ENCODE results near the gene ASPRV1.
"Not testable (repeated sequence)": the region's sequence is repeated elsewhere in the genome, so short reads cannot be mapped to it uniquely, and the experiment has no call there.

ASPRV1 gene

DNA sequence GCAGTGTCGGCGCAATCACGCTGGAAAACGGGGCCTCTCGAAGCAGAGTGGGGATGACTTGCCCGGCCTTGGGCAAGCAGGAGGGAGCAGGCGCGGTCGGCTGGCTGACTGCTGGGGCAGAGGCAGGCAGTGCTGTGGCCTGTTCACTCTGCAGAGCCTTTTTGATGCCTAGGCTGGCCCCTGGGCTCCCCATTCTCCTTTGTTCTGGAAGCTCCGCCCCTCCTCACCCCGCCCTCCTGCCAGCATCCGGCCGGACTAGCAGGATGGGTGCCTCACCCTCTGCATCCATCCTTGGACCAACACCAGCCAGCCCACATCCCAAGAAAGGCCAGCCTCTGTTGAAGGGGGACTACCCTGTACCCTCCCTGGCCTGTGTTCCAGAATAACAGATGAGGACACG, at the start of gene ASPRV1:
ASPRV1 (minus strand) TSS at position 136 of the 400 bp plus-strand sequence. CDS start 195 bp downstream, outside the sequence.
- no peak for DNase-seq

DNA sequence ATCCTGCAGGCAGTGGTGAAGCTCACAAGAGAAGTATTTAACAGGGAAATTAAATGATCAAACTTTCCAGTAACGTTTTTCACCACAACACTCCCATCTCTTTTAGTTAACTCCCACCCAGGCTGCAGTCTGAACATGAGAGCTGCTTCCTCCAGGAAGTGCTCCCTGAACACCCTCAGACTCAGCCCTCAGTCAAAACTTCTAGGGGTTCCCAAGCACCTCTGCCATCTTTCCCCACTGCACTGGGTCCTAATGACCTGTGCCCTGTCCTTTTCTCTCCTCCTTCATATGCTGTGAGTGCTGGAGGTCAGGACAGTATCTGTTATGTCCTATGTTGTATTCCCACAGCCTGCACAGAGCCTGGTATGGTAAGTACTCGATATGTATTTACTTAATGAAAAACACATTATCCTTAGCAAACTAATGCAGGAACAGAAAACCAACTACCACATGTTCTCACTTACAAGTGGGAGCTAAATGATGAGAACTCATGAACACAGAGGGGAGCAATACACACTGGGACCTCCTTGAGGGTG, 49.2 kb upstream of the ASPRV1 start:
- DNase-seq, result no peak

GRCh38 chr2:70009762-70010575, 48.5 kb upstream of the ASPRV1 start:
- DNase-seq, result no peak

- no peak for DNase-seq
Observed at GRCh38 chr2:70008290-70008689, 46.9 kb upstream of the ASPRV1 start.

DNA sequence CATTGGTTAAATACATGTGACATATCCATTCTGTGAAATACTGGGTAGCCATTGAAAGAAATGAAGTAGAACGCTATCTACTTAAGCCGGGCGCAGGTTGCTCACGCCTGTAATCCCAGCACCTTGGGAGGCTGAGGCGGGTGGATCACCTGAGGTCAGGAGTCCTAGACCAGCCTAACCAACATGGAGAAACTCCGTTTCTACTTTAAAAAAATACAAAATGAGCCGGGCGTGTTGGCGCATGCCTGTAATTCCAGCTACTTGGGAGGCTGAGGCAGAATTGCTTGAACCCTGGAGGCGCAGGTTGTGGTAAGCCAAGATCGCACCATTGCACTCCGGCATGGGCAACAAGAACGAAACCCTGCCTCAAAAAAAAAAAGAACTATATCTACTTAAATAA, 45.7 kb upstream of the ASPRV1 start:
- no peak for DNase-seq

DNA sequence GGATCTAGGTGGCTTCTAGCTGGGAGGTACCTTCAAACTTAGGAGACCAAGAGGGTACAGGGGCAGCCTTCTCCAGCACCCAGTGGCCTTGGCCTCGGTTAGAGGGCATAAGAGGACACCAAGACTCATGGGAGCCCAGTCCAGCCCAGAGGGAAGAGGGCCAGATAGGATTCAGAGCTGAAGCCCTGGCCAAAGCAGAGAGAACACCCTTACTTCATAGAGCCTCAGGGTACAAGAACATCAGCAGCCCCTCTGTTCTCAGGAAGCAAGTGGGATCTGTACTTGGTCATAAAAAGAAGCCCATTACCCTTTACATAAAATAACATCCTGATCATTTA, 45.0 kb upstream of the ASPRV1 start:
- DNase-seq, result no peak

GRCh38 chr2:70005752-70006446, 44.5 kb upstream of the ASPRV1 start:
- no peak for DNase-seq

- no peak for DNase-seq
Observed at GRCh38 chr2:70005216-70005615, 43.8 kb upstream of the ASPRV1 start.

GRCh38 chr2:70003093-70003830, 41.8 kb upstream of the ASPRV1 start:
- DNase-seq, result no peak

- no peak for DNase-seq
Observed at GRCh38 chr2:70002241-70002899, 40.9 kb upstream of the ASPRV1 start.

GRCh38 chr2:70000529-70000928, 39.1 kb upstream of the ASPRV1 start:
- not testable (repeated sequence) for DNase-seq

- DNase-seq, result no peak
Observed at GRCh38 chr2:69998761-69999160, 37.3 kb upstream of the ASPRV1 start.

GRCh38 chr2:69997015-69997830, 35.8 kb upstream of the ASPRV1 start:
- DNase-seq, result no peak

GRCh38 chr2:69995511-69995910, 34.1 kb upstream of the ASPRV1 start:
- DNase-seq, result no peak

- DNase-seq, result no peak
Observed at GRCh38 chr2:69994166-69994565, 32.7 kb upstream of the ASPRV1 start.

DNA sequence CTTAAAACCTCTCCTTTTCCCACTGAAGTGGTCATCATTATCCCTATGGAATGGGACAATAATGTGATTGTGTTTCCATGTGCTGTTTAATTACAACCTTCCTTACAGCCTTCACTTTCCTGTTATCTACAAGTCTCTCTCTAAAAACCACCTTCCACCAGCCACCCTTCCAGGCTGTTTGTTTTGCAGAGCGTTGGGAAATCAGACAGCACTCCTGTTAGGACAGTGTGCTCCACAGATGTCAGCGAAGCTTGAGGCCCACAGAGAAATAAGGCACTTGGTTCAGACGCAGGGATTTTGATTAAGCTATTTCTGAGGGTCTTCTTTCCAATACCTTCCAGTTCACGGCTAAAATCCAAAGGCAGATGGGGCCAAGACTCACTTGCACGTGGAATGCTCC, 32.3 kb upstream of the ASPRV1 start:
- DNase-seq, result no peak

DNA sequence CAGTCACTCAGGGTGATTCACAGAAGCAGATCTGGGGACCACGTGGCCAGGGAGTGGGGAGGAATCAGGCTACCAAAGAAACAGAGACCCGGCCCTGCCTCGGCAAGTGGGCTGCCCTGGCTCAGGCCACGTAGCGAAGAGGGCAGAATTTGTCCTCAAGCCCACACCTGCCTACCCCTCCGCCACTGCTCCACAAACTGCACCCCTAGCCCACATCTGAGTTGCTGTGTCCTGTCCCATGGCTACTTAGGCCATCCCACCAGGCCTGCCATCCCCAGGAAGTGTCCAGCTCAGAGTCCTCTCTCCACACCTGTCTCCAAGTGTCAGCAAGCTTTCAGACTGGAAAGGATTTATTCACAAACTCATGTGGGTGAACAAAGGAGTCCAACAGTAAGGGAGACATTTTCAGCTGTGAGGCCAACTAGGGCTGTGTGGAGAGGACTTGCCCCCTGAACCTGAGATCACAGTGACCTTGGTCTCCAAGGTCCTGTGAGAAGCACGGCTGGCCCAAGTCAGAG, 31.7 kb upstream of the ASPRV1 start:
- DNase-seq, result no peak

- DNase-seq, result no peak
Observed at GRCh38 chr2:69992310-69993047, 31.0 kb upstream of the ASPRV1 start.

GRCh38 chr2:69989441-69990105, 28.1 kb upstream of the ASPRV1 start:
- no peak for DNase-seq

DNA sequence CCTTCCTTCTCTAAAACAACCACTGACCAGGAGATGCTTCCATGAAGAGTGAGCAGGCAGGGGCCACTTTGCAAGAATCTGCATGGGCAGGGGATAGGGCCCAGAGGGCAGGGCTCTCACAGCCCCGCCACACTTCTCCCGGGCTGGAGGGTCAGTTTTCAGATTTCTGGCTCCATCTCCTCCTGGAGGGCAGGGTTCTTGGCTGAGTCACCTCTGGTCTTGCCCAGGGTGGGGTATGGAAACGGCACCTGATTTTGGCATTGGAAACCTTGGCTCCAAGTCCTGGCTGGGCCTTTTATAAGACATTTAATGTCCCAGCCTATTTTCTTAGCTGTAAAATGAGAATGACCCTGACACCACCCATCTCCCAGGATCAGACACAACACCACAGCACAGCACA, 27.6 kb upstream of the ASPRV1 start:
- DNase-seq, result no peak

Measured in activated CD4-positive, alpha-beta T cell treated with anti-CD3 and anti-CD28 coated beads for 4 hours (primary cell).